Measurements from ENCODE around the gene RBM26. TPM values are rescaled to one million over a fixed set of nuclear protein-coding genes. Genes with fewer than 3 reads are reported as not detected.

The RBM26 gene
- total and polyA plus RNA-seq, 2 of the 4 experiments (the other 2 are of a cell fraction), result 17.6 to 18.1 TPM

- Histone ChIP-seq H4K20me1 (ENCODE audit: insufficient read depth, low read length) (no peaks in the 10 kb centered on the region), H2BK5ac (ENCODE audit: low read depth, low read length, poor library complexity, severe bottlenecking) (no peak overlapping the region), H3K4me3 (ENCODE audit: insufficient read depth, low read depth, low read length) (no peak overlapping the region), H4K5ac (ENCODE audit: low read depth, low read length) (no peak overlapping the region), H3K79me1 (ENCODE audit: low read depth in 1 of 2, low read length in 2 of 2) (no peaks in the 10 kb centered on the region), H2AFZ (replicated peaks; ENCODE audit: low read length, poor library complexity) (no peak overlapping the region), H2BK20ac (ENCODE audit: low read depth, low read length) (no peak overlapping the region), H2AK5ac (ENCODE audit: low read depth, low read length) (no peak overlapping the region), H4K91ac (ENCODE audit: insufficient read depth, low read depth, low read length) (no peak overlapping the region), H4K8ac (ENCODE audit: low read depth in 2 of 2, low read length in 2 of 2) (no peak overlapping the region), H3K9me3 (ENCODE audit: control insufficient read depth, insufficient read depth, low read length) (no peaks in the 10 kb centered on the region), H3K27me3 (ENCODE audit: control insufficient read depth, insufficient read depth, low read length) (no peaks in the 10 kb centered on the region), H3K23ac (ENCODE audit: low read depth, low read length) (no peak overlapping the region), H2AK9ac (replicated peaks; ENCODE audit: low read depth, low read length, poor library complexity) (no peak overlapping the region), H3K4me1 (ENCODE audit: control insufficient read depth, insufficient read depth, low read length) (no peaks in the 10 kb centered on the region), H2BK15ac (ENCODE audit: low read depth, low read length) (no peak overlapping the region), H3K4me2 (ENCODE audit: low read depth, low read length) (no peak overlapping the region), H3K36me3 (ENCODE audit: control insufficient read depth, insufficient read depth, low read length) (no peaks in the 10 kb centered on the region), H3K14ac (replicated peaks; ENCODE audit: low read depth, low read length) (no peak overlapping the region), H2BK120ac (ENCODE audit: low read depth, low read length) (no peak overlapping the region), H3K56ac (ENCODE audit: extremely low read depth, insufficient read depth, low read length) (no peak overlapping the region), H3K9ac (ENCODE audit: low read depth, low read length) (no peak overlapping the region), H3K9me1 (ENCODE audit: insufficient read depth, low read length) (no peaks in the 10 kb centered on the region), H3K4ac (ENCODE audit: low read depth, low read length) (no peak overlapping the region), H3K27ac (ENCODE audit: insufficient read depth, low read length) (no peak overlapping the region), H3K18ac (ENCODE audit: low read depth, low read length) (no peak overlapping the region)
- ChIA-PET CTCF (interaction anchor here (1.4 kb wide), 1 partner anchor 114 kb away, joined by 5 read pairs; no protein-coding TSS in a partner anchor), POLR2A (ENCODE audit: unreplicated experiment) (no interaction called here)
- DNase-seq, result no peak
- ATAC-seq (ENCODE audit: low read depth), result no peak
- dilution Hi-C loops (cut with HindIII; ENCODE audit: low sequenced_read_pairs, unreplicated experiment), result loop anchor here (25.0 kb wide), 1 partner anchor 108 kb away; no protein-coding TSS in a partner anchor
- intact Hi-C loops (cut with micrococcal nuclease), result loop anchor here (10.0 kb wide), 1 partner anchor 915 kb away; the partner anchor contains the start of gene SPRY2
- no TSS peak for BruUV-seq (replicated peaks)
- TF ChIP-seq RAD21 (IDR thresholded peaks at IDR 0.05; ENCODE audit: low read length) (no peak), SMC3 (IDR thresholded peaks at IDR 0.05; ENCODE audit: low read depth, low read length) (no peak), POLR2A (IDR thresholded peaks at IDR 0.05; ENCODE audit: low read depth, low read length) (no peak), CHD1 (IDR thresholded peaks at IDR 0.05; ENCODE audit: low read depth, low read length) (no peak), MAZ (IDR thresholded peaks at IDR 0.05; ENCODE audit: borderline replicate concordance, low read depth, low read length) (no peak), RFX5 (IDR thresholded peaks at IDR 0.05; ENCODE audit: low read depth, low read length) (no peak), RCOR1 (IDR thresholded peaks at IDR 0.05; ENCODE audit: insufficient replicate concordance, low read length) (no peak), MXI1 (IDR thresholded peaks at IDR 0.05; ENCODE audit: borderline replicate concordance, low read depth, low read length) (no peak), BHLHE40 (IDR thresholded peaks at IDR 0.05; ENCODE audit: low read depth, low read length) (no peak), FOS (IDR thresholded peaks at IDR 0.05; ENCODE audit: low read depth, low read length) (no peak), NFE2L2 (IDR thresholded peaks at IDR 0.05; ENCODE audit: low read depth, low read length) (no peak)
- TF ChIP-seq, protein P1, sequence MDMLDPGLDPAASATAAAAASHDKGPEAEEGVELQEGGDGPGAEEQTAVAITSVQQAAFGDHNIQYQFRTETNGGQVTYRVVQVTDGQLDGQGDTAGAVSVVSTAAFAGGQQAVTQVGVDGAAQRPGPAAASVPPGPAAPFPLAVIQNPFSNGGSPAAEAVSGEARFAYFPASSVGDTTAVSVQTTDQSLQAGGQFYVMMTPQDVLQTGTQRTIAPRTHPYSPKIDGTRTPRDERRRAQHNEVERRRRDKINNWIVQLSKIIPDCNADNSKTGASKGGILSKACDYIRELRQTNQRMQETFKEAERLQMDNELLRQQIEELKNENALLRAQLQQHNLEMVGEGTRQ (IDR thresholded peaks at IDR 0.05; ENCODE audit: low read depth, low read length), result no peak
- TF ChIP-seq, protein P2, sequence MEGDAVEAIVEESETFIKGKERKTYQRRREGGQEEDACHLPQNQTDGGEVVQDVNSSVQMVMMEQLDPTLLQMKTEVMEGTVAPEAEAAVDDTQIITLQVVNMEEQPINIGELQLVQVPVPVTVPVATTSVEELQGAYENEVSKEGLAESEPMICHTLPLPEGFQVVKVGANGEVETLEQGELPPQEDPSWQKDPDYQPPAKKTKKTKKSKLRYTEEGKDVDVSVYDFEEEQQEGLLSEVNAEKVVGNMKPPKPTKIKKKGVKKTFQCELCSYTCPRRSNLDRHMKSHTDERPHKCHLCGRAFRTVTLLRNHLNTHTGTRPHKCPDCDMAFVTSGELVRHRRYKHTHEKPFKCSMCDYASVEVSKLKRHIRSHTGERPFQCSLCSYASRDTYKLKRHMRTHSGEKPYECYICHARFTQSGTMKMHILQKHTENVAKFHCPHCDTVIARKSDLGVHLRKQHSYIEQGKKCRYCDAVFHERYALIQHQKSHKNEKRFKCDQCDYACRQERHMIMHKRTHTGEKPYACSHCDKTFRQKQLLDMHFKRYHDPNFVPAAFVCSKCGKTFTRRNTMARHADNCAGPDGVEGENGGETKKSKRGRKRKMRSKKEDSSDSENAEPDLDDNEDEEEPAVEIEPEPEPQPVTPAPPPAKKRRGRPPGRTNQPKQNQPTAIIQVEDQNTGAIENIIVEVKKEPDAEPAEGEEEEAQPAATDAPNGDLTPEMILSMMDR (conservative IDR thresholded peaks at IDR 0.05; ENCODE audit: low read depth, low read length), result no peak
- TF ChIP-seq, protein P3, sequence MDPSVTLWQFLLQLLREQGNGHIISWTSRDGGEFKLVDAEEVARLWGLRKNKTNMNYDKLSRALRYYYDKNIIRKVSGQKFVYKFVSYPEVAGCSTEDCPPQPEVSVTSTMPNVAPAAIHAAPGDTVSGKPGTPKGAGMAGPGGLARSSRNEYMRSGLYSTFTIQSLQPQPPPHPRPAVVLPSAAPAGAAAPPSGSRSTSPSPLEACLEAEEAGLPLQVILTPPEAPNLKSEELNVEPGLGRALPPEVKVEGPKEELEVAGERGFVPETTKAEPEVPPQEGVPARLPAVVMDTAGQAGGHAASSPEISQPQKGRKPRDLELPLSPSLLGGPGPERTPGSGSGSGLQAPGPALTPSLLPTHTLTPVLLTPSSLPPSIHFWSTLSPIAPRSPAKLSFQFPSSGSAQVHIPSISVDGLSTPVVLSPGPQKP (IDR thresholded peaks at IDR 0.05; ENCODE audit: borderline replicate concordance, low read depth, low read length), result no peak
- in situ Hi-C loops (cut with MboI; ENCODE audit: low sequenced_read_pairs), result loop anchor here (5.0 kb wide), 1 partner anchor 113 kb away; no protein-coding TSS in a partner anchor
These were observed 23.3 kb upstream of the RBM26 start for GRCh38 chr13:79429309-79429708.

All from IMR-90 (cell line).